HepG2 (cell line): ENCODE data around the gene PDE3A. TPM values are rescaled to one million over a fixed set of nuclear protein-coding genes. Genes with fewer than 3 reads are reported as not detected.

Experiments
- ATAC-seq: fragments of 200-7000 bp; cut with Tn5 transposase; 3 replicates; pipeline ENCODE4 v1.9.1; 2020; ENCODE audit warnings: mild to moderate bottlenecking, moderate library complexity
- BruUV-seq: library from RNA; stranded (reverse); fragments of 400-500 nt; replicated peaks from 2 replicates; lab custom pipeline; 2021; lab: Mats Ljungman, UMichigan
- CTCF ChIA-PET: fragments of 300-600 bp; formaldehyde crosslinking; extraction: SDS; loops from one replicate; lab custom pipeline; 2021; ENCODE audit warnings: low total read pairs, inconsistent platforms, low intra/inter-chr PET ratio; lab: Yijun Ruan, JAX
- POLR2A ChIA-PET: fragments of 350-600 bp; sonication (Branson Sonifier 250); formaldehyde crosslinking; loops from one replicate; lab custom pipeline; 2020; ENCODE audit warnings: antibody characterized with exemption, inconsistent platforms; lab: Yijun Ruan, JAX
- DNase-seq: peaks from one replicate; pipeline ENCODE4 v3.0.0-alpha.2; 2015; ENCODE audit warnings: low spot score
- FAIRE-seq: peaks from 3 replicates; lab custom pipeline; 2011; peaks lifted over from hg19 to GRCh38; lab: Jason Lieb, UNC
- H2AFZ ChIP-seq: one replicate; pipeline ENCODE4 v1.6.1; 2011; ENCODE audit warnings: low read length, inconsistent platforms
- H3K27ac ChIP-seq: fragments of 300-600 bp; 3 replicates; pipeline ENCODE4 v1.8.0; 2011; ENCODE audit warnings: mixed run types, mild to moderate bottlenecking, mixed read lengths, low read length, inconsistent platforms; ENCODE audit not compliant: insufficient read depth; ENCODE audit errors: extremely low read length
- H3K27me3 ChIP-seq, 2 experiments: fragments of 200-600 bp in 1 of 2; 2 replicates in 1 of 2; 3 replicates in 1 of 2; pipeline versions ENCODE4 v1.6.0 to v1.8.0; 2011; ENCODE audit warnings: low read length in 2 of 2, mild to moderate bottlenecking in 2 of 2, moderate library complexity in 2 of 2, inconsistent platforms in 1 of 2; ENCODE audit not compliant: insufficient read depth in 2 of 2, control insufficient read depth in 1 of 2
- H3K36me3 ChIP-seq, 2 experiments: fragments of 200-600 bp in 1 of 2; replicated peaks in 1 of 2; 2 replicates in 1 of 2; 3 replicates in 1 of 2; pipeline versions ENCODE4 v1.5.1 to v1.8.0; 2011; ENCODE audit warnings: low read length in 2 of 2, inconsistent platforms in 1 of 2; ENCODE audit not compliant: insufficient read depth in 2 of 2, control insufficient read depth in 1 of 2
- H3K4me1 ChIP-seq: 2 replicates; pipeline ENCODE4 v1.5.1; 2012; ENCODE audit warnings: low read length, inconsistent platforms; ENCODE audit not compliant: insufficient read depth
- H3K4me2 ChIP-seq: 2 replicates; pipeline ENCODE4 v1.6.0; 2011; ENCODE audit warnings: low read depth, low read length, inconsistent platforms
- H3K4me3 ChIP-seq, 3 experiments: fragments of 200-600 bp in 1 of 3; sonication (generic), shearing (Covaris generic) in 1 of 3; replicated peaks in 1 of 3; 2 replicates each; pipeline ENCODE4 v1.5.1; 2011 to 2016; ENCODE audit warnings: low read length in 3 of 3, inconsistent platforms in 2 of 3, low read depth in 2 of 3, mild to moderate bottlenecking in 2 of 3, control low read depth in 1 of 3, mixed read lengths in 1 of 3; ENCODE audit not compliant: insufficient read depth in 1 of 3
- H3K79me2 ChIP-seq: one replicate; pipeline ENCODE4 v1.6.1; 2011; ENCODE audit warnings: low read length, inconsistent platforms; ENCODE audit not compliant: insufficient read depth
- H3K9ac ChIP-seq: 2 replicates; pipeline ENCODE4 v1.6.0; 2011; ENCODE audit warnings: mild to moderate bottlenecking, low read depth, low read length, inconsistent platforms; ENCODE audit not compliant: insufficient read depth
- H3K9me3 ChIP-seq: 2 replicates; pipeline ENCODE4 v1.5.1; 2012; ENCODE audit warnings: mild to moderate bottlenecking, low read length
- H4K20me1 ChIP-seq: 2 replicates; pipeline ENCODE4 v1.6.0; 2011; ENCODE audit warnings: inconsistent platforms, mild to moderate bottlenecking, low read length, moderate library complexity; ENCODE audit not compliant: insufficient read depth
- ATF1 ChIP-seq: IDR thresholded peaks from 2 replicates; pipeline ENCODE4 v1.6.1; 2016; ENCODE audit warnings: mild to moderate bottlenecking, control low read depth
- HDAC6 ChIP-seq: fragments of 200-600 bp; sonication (generic); IDR thresholded peaks from 2 replicates; pipeline ENCODE4 v1.7.0; 2017; ENCODE audit warnings: mild to moderate bottlenecking, antibody characterized with exemption, low read length, low read depth
- IRX3 ChIP-seq: sonication (generic); formaldehyde crosslinking; IDR thresholded peaks from 2 replicates; pipeline ENCODE4 v1.8.1; 2023; ENCODE audit warnings: mild to moderate bottlenecking, low read depth, missing genetic modification reagents, borderline replicate concordance
- KAT2B ChIP-seq: fragments of 150-350 bp; IDR thresholded peaks from 2 replicates; pipeline ENCODE4 v1.6.1; 2014; ENCODE audit warnings: low read depth, low read length, borderline replicate concordance
- MIER3 ChIP-seq: IDR thresholded peaks from 2 replicates; pipeline ENCODE4 v1.6.1; 2016; ENCODE audit warnings: missing compliant biosample characterization, borderline replicate concordance
- NR2F6 ChIP-seq, 2 experiments: IDR thresholded peaks; 2 replicates each; pipeline ENCODE4 v1.6.1; 2016; ENCODE audit warnings: antibody characterized with exemption in 1 of 2, mild to moderate bottlenecking in 1 of 2
- TARDBP ChIP-seq: sonication (generic); formaldehyde crosslinking; IDR thresholded peaks from 2 replicates; pipeline ENCODE4 v1.8.0; 2022; ENCODE audit warnings: mild to moderate bottlenecking, missing genetic modification reagents
- TOE1 ChIP-seq: sonication (generic); formaldehyde crosslinking; IDR thresholded peaks from 2 replicates; pipeline ENCODE4 v1.4.0; 2020; ENCODE audit warnings: mild to moderate bottlenecking, missing genetic modification reagents
- TOPORS ChIP-seq: sonication (generic); formaldehyde crosslinking; IDR thresholded peaks from 2 replicates; pipeline ENCODE4 v1.8.0; 2023; ENCODE audit warnings: mild to moderate bottlenecking, missing genetic modification reagents
- ZFAT ChIP-seq: sonication (generic); formaldehyde crosslinking; conservative IDR thresholded peaks from 2 replicates; pipeline ENCODE4 v1.8.1; 2023; ENCODE audit warnings: missing genetic modification reagents, inconsistent platforms
- ZIK1 ChIP-seq: sonication (generic); formaldehyde crosslinking; IDR thresholded peaks from 2 replicates; pipeline ENCODE4 v1.5.0; 2020; ENCODE audit warnings: mild to moderate bottlenecking, low read depth, missing genetic modification reagents, borderline replicate concordance
- ZNF530 ChIP-seq: sonication (generic); formaldehyde crosslinking; IDR thresholded peaks from 2 replicates; pipeline ENCODE4 v1.5.0; 2020; ENCODE audit warnings: low read depth, mild to moderate bottlenecking, missing genetic modification reagents
- ZNF552 ChIP-seq: sonication (generic); formaldehyde crosslinking; IDR thresholded peaks from 2 replicates; pipeline ENCODE4 v1.9.0; 2022; ENCODE audit warnings: missing genetic modification reagents, mild to moderate bottlenecking, borderline replicate concordance
- ZNF792 ChIP-seq: IDR thresholded peaks from 2 replicates; pipeline ENCODE4 v1.6.1; 2016
- WGBS: methylation state at CpG from one replicate; pipeline ENCODE4 v1.1.6; 2017; ENCODE audit warnings: low lambda C conversion rate; 5-methylcytosine and 5-hydroxymethylcytosine counted together
- in situ Hi-C: cut with HindIII; loops from 2 replicates; pipeline ENCODE4 v1.10.0; 2017; ENCODE audit warnings: low pct_unique_long_range_greater_than_20kb; ENCODE audit not compliant: extremely low pct_ligation_motif_present
- intact Hi-C: fragments of 100-400 bp; cut with micrococcal nuclease; formaldehyde crosslinking; loops from one replicate; pipeline ENCODE4 v1.10.0; 2022; ENCODE audit not compliant: unreplicated experiment
- polyA plus RNA-seq, 8 experiments: library from polyadenylated mRNA; depleted of rRNA in 3 of 8; stranded (reverse) in 7 of 8; unstranded in 1 of 8; fragments of >200 nt; fragmentation: Illumina TruSeq in 4 of 8; extraction: Trizol in 4 of 8; gene quantifications; 2 replicates each; pipeline versions ENCODE4 v1.2.1 to v1.2.3, GENCODE V29; 2011 to 2016; ENCODE audit warnings: low read depth in 4 of 8, missing spikeins in 1 of 8, mixed read lengths in 1 of 8; ENCODE audit not compliant: insufficient read depth in 1 of 8
- total RNA-seq, 5 experiments: library from RNA; depleted of rRNA; stranded (reverse); fragments of >200 nt; fragmentation: Illumina TruSeq; extraction: Trizol; gene quantifications; 2 replicates each; pipeline ENCODE4 v1.2.3, GENCODE V29; 2016; ENCODE audit warnings: low read depth in 1 of 5
- TF ChIP-seq, protein P1 (sequence below): sonication (generic); formaldehyde crosslinking; IDR thresholded peaks from 2 replicates; pipeline ENCODE4 v1.5.1; 2020; ENCODE audit warnings: missing genetic modification reagents, mild to moderate bottlenecking, borderline replicate concordance

PDE3A gene
- total and polyA plus RNA-seq, 2 of the 13 experiments (the other 11 are each of a cell fraction or from before 2014, with no cell fraction given): 0.77 to 1.5 TPM

DNA sequence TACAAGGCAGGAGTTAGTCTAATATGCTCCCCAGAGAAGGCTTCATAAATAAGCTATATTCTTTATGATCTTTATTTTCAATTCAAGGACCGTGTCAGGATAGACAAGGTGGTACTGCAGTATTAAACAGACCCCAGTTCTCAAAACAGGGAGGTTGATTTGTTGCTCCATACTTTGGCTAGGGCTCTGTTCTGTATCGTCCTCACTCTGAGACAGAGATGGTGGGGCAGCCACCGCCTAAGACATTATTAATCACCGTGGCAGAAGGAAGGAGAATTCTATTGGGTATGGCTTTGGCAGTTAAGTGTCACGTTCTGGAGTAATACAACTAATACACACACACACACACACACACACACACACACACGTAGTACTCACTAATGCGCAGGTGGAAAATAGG is 209.8 kb downstream of the PDE3A start:
- no peak overlapping the region for H3K4me2 ChIP-seq
- no peak for FAIRE-seq
- POLR2A ChIA-PET: no interaction called here
- BruUV-seq: no TSS peak
- intact Hi-C loops (no loop called here), in situ Hi-C loops (no loop called here)
- 15% methylated on average over 7 of the region's 7 CpGs for WGBS
- no peaks in the 10 kb centered on the region for H3K4me1 ChIP-seq
- ATAC-seq: no peak
- no peak overlapping the region for H3K27ac ChIP-seq
- no peaks in the 10 kb centered on the region for H3K9me3 ChIP-seq
- no peak overlapping the region for H3K9ac ChIP-seq
- no peak overlapping the region for H3K4me3 ChIP-seq
- TF ChIP-seq ZIK1 (CRISPR knock-in tag) (no peak), TOE1 (CRISPR knock-in tag) (no peak), ZNF552 (no peak), KAT2B (no peak), TOPORS (CRISPR knock-in tag) (no peak), TARDBP (CRISPR knock-in tag) (no peak), ATF1 (CRISPR knock-in tag) (no peak), ZFAT (CRISPR knock-in tag) (no peak), ZNF530 (no peak), NR2F6 (IDR thresholded peaks at IDR 0.05) (no peak), NR2F6 (CRISPR knock-in tag; IDR thresholded peaks at IDR 0.05) (no peak)
- TF ChIP-seq, all 625 proteins: peak for 0
- Histone ChIP-seq H3K79me2 (no peaks in the 10 kb centered on the region), H4K20me1 (no peaks in the 10 kb centered on the region), H3K36me3 (no peaks in the 10 kb centered on the region), H2AFZ (no peak overlapping the region), H3K27me3 (no peaks in the 10 kb centered on the region; a peak in 2 of 5 replicates)
- no peak for DNase-seq
- CTCF ChIA-PET: no interaction called here

DNA sequence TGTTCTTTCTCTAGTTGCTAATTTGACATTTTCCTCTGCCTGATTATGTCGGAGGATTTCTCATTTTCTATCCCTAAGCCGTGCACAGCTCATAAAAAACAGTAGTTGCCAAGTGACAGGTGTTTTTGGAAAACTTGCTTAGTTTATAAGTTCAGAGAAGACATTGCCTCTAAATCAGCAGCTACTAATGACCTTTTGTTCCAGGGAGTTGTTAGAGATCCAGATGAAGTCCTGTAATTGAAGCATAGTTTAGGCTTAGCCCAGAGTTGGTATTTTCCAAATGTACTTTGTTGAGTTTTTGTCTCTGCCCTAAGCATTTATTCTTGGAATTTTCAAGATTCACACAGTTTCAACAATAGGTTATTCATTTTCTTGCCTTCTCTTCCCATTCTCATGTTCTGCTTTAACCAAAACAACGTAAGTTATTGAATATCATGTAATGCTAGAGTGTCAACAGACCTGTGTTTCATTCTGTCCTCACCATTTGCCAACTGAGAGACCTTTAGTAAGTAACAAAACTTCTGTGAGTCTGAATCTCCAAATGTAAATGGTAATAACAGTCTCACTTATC is 216.8 kb downstream of the PDE3A start:
- ATAC-seq: no peak
- POLR2A ChIA-PET: no interaction called here
- no peak overlapping the region for H3K9ac ChIP-seq
- WGBS: 3% methylated on average over 3 of the region's 3 CpGs
- no peaks in the 10 kb centered on the region for H3K79me2 ChIP-seq
- TF ChIP-seq ZNF792 (CRISPR knock-in tag) (no peak), IRX3 (CRISPR knock-in tag) (no peak), MIER3 (CRISPR knock-in tag) (no peak), HDAC6 (no peak)
- TF ChIP-seq, protein P1, sequence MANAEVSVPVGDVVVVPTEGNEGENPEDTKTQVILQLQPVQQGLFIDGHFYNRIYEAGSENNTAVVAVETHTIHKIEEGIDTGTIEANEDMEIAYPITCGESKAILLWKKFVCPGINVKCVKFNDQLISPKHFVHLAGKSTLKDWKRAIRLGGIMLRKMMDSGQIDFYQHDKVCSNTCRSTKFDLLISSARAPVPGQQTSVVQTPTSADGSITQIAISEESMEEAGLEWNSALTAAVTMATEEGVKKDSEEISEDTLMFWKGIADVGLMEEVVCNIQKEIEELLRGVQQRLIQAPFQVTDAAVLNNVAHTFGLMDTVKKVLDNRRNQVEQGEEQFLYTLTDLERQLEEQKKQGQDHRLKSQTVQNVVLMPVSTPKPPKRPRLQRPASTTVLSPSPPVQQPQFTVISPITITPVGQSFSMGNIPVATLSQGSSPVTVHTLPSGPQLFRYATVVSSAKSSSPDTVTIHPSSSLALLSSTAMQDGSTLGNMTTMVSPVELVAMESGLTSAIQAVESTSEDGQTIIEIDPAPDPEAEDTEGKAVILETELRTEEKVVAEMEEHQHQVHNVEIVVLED (CRISPR knock-in tag): no peak
- TF ChIP-seq, all 625 proteins: peak for 0
- Histone ChIP-seq H3K27me3 (no peaks in the 10 kb centered on the region; a peak in 1 of 5 replicates), H3K4me1 (no peaks in the 10 kb centered on the region), H2AFZ (no peak overlapping the region), H3K27ac (no peak overlapping the region), H4K20me1 (no peaks in the 10 kb centered on the region), H3K4me3 (no peak overlapping the region), H3K9me3 (no peaks in the 10 kb centered on the region), H3K36me3 (no peaks in the 10 kb centered on the region), H3K4me2 (no peak overlapping the region)
- in situ Hi-C loops (no loop called here), intact Hi-C loops (no loop called here)
- DNase-seq: no peak
- CTCF ChIA-PET: no interaction called here
- no peak for FAIRE-seq
- BruUV-seq: no TSS peak
